ENCODE measurements around the gene SMAD7. TPM values are rescaled to one million over a fixed set of nuclear protein-coding genes. Genes with fewer than 3 reads are reported as not detected.
A peak's percentile ranks its signal among the peaks of the same experiment; 100 is the strongest.

SMAD7 gene
- total RNA-seq, 1 experiment from 2014 or later: 12.0 TPM

DNA sequence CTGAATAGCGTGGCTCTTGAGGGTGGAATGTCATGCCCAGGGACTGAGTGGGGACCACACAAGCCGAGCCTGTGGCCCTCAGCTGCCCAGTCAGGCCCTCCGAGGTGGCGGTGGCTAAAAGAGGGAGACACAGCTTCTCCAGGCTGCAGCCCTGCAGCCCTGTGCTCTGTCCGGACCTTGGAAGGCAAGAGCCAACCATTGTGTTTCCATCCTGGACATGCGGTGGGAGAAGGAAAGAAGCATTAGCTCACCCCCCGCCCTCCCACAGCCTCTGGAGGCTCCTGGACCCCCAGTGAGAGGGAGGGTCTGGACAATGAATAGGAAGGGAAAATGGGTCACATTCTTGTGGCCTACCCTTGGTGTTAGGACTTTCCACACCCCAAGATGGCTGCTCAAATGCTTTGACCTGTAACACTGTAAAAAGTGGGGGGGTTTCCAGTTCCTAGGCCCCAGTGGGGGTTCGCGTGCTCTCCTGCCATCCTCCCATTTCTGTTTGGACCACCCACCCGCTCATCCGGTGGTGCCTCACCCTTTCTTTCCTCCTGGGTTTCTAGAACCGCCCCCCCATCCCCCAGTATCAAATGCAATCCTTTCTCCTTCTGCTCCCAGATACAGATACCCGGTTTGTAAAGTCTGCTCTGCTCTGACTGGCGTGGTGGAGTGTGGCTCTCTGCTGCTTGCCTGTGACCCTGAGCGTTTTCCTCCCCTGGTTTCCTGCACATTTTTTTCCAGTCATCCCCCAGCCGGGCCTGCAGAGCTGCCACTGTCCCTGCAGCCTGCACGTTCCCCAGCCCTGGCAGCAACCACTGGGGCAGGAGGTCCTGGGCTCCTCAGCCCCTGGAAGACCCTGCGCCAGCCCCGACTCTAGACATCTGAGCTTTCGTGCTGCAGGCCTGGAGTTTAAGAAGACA, 36.3 kb upstream of the SMAD7 start:
- peaks cover 12% of the 10 kb centered on the region for H3K4me1 ChIP-seq (ENCODE audit: insufficient read depth, low read length, poor library complexity, severe bottlenecking)
- intact Hi-C loops (cut with micrococcal nuclease; ENCODE audit: unreplicated experiment): no loop called here
- no peak overlapping the region for H3K27ac ChIP-seq (ENCODE audit: low read depth, low read length, poor library complexity, severe bottlenecking)
- ChIA-PET CTCF (no interaction called here), POLR2A (ENCODE audit: low non-redundant PET) (no interaction called here)
- no peaks in the 10 kb centered on the region for H3K27me3 ChIP-seq (replicated peaks; ENCODE audit: insufficient read depth, low read depth, low read length, poor library complexity)
- H3K36me3 ChIP-seq (ENCODE audit: insufficient read depth, low read length, poor library complexity, severe bottlenecking): no peaks in the 10 kb centered on the region
- no peak for TF ChIP-seq EZH2 (IDR thresholded peaks at IDR 0.05; ENCODE audit: borderline replicate concordance, low read depth, low read length, poor library complexity, severe bottlenecking)
- TF ChIP-seq, protein P1, sequence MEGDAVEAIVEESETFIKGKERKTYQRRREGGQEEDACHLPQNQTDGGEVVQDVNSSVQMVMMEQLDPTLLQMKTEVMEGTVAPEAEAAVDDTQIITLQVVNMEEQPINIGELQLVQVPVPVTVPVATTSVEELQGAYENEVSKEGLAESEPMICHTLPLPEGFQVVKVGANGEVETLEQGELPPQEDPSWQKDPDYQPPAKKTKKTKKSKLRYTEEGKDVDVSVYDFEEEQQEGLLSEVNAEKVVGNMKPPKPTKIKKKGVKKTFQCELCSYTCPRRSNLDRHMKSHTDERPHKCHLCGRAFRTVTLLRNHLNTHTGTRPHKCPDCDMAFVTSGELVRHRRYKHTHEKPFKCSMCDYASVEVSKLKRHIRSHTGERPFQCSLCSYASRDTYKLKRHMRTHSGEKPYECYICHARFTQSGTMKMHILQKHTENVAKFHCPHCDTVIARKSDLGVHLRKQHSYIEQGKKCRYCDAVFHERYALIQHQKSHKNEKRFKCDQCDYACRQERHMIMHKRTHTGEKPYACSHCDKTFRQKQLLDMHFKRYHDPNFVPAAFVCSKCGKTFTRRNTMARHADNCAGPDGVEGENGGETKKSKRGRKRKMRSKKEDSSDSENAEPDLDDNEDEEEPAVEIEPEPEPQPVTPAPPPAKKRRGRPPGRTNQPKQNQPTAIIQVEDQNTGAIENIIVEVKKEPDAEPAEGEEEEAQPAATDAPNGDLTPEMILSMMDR (conservative IDR thresholded peaks at IDR 0.05; ENCODE audit: low read depth, low read length): no peak
- no TSS peak for BruUV-seq (replicated peaks)
- H3K4me3 ChIP-seq (ENCODE audit: low read depth, low read length, poor library complexity, severe bottlenecking): no peak overlapping the region
- no peaks in the 10 kb centered on the region for H3K9me3 ChIP-seq (ENCODE audit: low read depth, low read length, poor library complexity, severe bottlenecking)
- no peak for DNase-seq (ENCODE audit: low spot score)

DNA sequence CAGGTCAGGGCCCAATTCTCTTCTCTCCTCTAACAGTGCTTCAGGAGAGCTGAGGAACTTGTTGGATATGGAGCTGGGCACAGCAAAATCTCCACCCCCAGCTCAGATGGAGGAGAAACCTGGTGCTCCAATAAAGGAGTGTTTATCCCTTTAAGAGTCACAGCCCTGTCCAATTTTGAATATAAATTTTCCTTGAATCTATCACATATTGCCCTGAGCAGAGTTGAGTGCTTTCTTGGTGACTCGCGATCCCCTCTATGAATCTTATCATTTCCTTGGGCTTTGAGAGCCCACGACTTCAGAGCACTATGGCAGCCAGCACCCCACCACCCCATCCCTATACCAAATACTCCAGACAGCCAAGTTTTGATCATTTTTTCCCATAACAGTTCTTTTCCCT, 34.4 kb upstream of the SMAD7 start:
- H3K9me3 ChIP-seq (ENCODE audit: low read depth, low read length, poor library complexity, severe bottlenecking): no peaks in the 10 kb centered on the region
- DNase-seq (ENCODE audit: low spot score): no peak
- no peak for TF ChIP-seq EZH2 (IDR thresholded peaks at IDR 0.05; ENCODE audit: borderline replicate concordance, low read depth, low read length, poor library complexity, severe bottlenecking)
- TF ChIP-seq, protein P1 (conservative IDR thresholded peaks at IDR 0.05; ENCODE audit: low read depth, low read length): no peak
- intact Hi-C loops (cut with micrococcal nuclease; ENCODE audit: unreplicated experiment): no loop called here
- peaks cover 12% of the 10 kb centered on the region for H3K4me1 ChIP-seq (ENCODE audit: insufficient read depth, low read length, poor library complexity, severe bottlenecking)
- H3K4me3 ChIP-seq (ENCODE audit: low read depth, low read length, poor library complexity, severe bottlenecking): no peak overlapping the region
- no peak overlapping the region for H3K27ac ChIP-seq (ENCODE audit: low read depth, low read length, poor library complexity, severe bottlenecking)
- no peaks in the 10 kb centered on the region for H3K27me3 ChIP-seq (replicated peaks; ENCODE audit: insufficient read depth, low read depth, low read length, poor library complexity)
- POLR2A ChIA-PET (ENCODE audit: low non-redundant PET): no interaction called here
- no TSS peak for BruUV-seq (replicated peaks)
- CTCF ChIA-PET: no interaction called here
- no peaks in the 10 kb centered on the region for H3K36me3 ChIP-seq (ENCODE audit: insufficient read depth, low read length, poor library complexity, severe bottlenecking)

DNA sequence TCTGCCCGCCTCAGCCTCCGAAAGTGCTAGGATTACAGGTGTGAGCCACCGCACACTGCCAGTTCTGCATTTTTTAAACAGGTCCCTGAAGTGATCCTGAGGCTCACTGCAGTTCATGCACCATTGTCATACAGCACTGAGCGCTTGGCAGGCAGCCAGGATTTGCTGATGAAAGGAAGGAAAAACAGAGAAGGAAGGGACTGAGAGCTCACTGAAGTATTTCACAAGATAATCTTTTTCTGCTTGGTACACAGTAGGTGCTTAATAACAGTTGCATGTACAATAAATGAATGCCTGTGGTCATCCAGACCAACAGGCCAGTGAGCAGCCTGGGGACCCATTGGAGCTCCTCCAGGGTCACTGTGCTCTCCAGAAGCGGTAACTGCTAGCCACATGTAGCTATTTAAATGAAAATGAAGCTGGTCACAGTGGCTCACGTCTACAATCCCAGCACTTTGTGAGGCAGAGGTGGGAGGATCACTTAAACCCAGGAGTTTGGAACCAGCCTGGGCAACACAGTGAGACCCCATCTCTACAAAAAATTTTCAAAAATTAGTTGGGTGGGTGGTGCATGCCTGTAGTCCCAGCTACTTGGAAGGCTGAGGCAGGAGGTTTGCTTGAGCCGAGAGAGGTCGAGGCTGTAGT, 33.1 kb upstream of the SMAD7 start:
- TF ChIP-seq, protein P1 (conservative IDR thresholded peaks at IDR 0.05; ENCODE audit: low read depth, low read length): no peak
- TF ChIP-seq EZH2 (IDR thresholded peaks at IDR 0.05; ENCODE audit: borderline replicate concordance, low read depth, low read length, poor library complexity, severe bottlenecking): no peak
- ChIA-PET CTCF (no interaction called here), POLR2A (ENCODE audit: low non-redundant PET) (no interaction called here)
- intact Hi-C loops (cut with micrococcal nuclease; ENCODE audit: unreplicated experiment): no loop called here
- H3K27me3 ChIP-seq (replicated peaks; ENCODE audit: insufficient read depth, low read depth, low read length, poor library complexity): no peaks in the 10 kb centered on the region
- no TSS peak for BruUV-seq (replicated peaks)
- peak; percentile 79 for DNase-seq (ENCODE audit: low spot score)
- no peaks in the 10 kb centered on the region for H3K9me3 ChIP-seq (ENCODE audit: low read depth, low read length, poor library complexity, severe bottlenecking)
- no peak overlapping the region for H3K27ac ChIP-seq (ENCODE audit: low read depth, low read length, poor library complexity, severe bottlenecking)
- no peaks in the 10 kb centered on the region for H3K36me3 ChIP-seq (ENCODE audit: insufficient read depth, low read length, poor library complexity, severe bottlenecking)
- peaks cover 12% of the 10 kb centered on the region for H3K4me1 ChIP-seq (ENCODE audit: insufficient read depth, low read length, poor library complexity, severe bottlenecking)
- H3K4me3 ChIP-seq (ENCODE audit: low read depth, low read length, poor library complexity, severe bottlenecking): no peak overlapping the region

All from A673 (cell line).